ENCODE results near the gene ASXL1.

DNA sequence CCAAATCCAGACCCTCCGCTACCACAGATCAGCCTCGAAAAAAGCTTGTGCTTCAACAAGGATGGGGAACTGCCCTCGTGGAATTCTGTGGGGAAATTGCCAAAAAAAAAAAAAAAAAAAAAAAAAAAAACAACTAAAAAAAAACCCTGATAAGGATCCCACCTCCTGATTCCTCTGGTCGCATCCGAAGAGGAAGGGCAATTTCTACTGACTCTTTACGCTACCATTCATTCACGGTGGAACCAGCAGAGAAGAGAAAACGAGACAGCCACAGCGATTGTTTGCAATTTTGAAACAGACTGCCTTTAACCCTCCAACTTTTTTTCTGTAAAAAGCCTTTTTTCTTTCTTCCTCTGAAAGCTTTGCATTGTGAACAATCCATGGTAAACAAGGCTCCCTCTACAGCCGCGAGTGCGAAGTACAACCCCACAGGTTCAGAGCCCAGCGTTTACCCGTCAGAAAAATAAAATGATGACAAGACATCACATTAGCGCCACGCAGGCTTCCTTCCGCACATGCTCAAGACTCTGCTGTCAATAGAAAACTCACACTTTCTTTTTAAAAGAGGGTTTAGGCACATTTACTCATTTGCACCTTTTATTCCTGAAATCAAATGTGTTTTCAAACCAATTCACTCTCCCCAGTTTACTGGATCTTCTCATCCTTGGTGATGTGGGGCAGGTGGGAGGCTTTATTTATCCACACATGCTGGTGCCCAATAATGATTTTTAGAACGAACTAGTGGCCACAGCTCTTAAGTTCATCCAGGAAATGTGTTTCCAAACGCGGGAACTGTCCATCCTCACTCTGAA lies 127.0 kb downstream of the ASXL1 start:
- TF ChIP-seq, protein P1, sequence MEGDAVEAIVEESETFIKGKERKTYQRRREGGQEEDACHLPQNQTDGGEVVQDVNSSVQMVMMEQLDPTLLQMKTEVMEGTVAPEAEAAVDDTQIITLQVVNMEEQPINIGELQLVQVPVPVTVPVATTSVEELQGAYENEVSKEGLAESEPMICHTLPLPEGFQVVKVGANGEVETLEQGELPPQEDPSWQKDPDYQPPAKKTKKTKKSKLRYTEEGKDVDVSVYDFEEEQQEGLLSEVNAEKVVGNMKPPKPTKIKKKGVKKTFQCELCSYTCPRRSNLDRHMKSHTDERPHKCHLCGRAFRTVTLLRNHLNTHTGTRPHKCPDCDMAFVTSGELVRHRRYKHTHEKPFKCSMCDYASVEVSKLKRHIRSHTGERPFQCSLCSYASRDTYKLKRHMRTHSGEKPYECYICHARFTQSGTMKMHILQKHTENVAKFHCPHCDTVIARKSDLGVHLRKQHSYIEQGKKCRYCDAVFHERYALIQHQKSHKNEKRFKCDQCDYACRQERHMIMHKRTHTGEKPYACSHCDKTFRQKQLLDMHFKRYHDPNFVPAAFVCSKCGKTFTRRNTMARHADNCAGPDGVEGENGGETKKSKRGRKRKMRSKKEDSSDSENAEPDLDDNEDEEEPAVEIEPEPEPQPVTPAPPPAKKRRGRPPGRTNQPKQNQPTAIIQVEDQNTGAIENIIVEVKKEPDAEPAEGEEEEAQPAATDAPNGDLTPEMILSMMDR (IDR thresholded peaks at IDR 0.05 in 2 of 3, conservative IDR thresholded peaks at IDR 0.05 in 1 of 3; ENCODE audit: borderline replicate concordance in 1 of 3, insufficient read depth in 1 of 3, low read depth in 2 of 3, low read length in 2 of 3): peak; percentile 53 to 80 (median 77); a peak in 5 of 6 replicates
- no peak for TF ChIP-seq EZH2 (IDR thresholded peaks at IDR 0.05)
- peak; percentile 59 for TF ChIP-seq RAD21 (IDR thresholded peaks at IDR 0.05; ENCODE audit: low read depth)
- no peak for TF ChIP-seq TCF7L2 (IDR thresholded peaks at IDR 0.05; ENCODE audit: borderline replicate concordance, extremely low read depth, insufficient read depth, insufficient read length)
- no peak for TF ChIP-seq CEBPB (IDR thresholded peaks at IDR 0.05; ENCODE audit: low read depth)
- TF ChIP-seq SP1 (IDR thresholded peaks at IDR 0.05; ENCODE audit: low read depth): no peak
- no peak for TF ChIP-seq FOSL1 (IDR thresholded peaks at IDR 0.05; ENCODE audit: low read depth)
- no peak for TF ChIP-seq ELF1 (IDR thresholded peaks at IDR 0.05; ENCODE audit: borderline replicate concordance, low read depth)
- TF ChIP-seq POLR2A (IDR thresholded peaks at IDR 0.05; ENCODE audit: borderline replicate concordance, extremely low read depth, insufficient read depth, insufficient read length): no peak
- no peak for TF ChIP-seq POLR2AphosphoS5 (IDR thresholded peaks at IDR 0.05; ENCODE audit: low read depth, low read length)
- no peak for TF ChIP-seq ZNF274 (IDR thresholded peaks at IDR 0.05; ENCODE audit: low read depth, low read length)
